Activated CD4-positive, alpha-beta T cell treated with anti-CD3 and anti-CD28 coated beads for 48 hours (primary cell): ENCODE results near the gene IDI1.
"Not testable (repeated sequence)": the region's sequence is repeated elsewhere in the genome, so short reads cannot be mapped to it uniquely, and the experiment has no call there.

Experiments
- DNase-seq: peaks from one replicate; pipeline ENCODE4 v3.0.0-alpha.2; 2020

Gene IDI1

DNA sequence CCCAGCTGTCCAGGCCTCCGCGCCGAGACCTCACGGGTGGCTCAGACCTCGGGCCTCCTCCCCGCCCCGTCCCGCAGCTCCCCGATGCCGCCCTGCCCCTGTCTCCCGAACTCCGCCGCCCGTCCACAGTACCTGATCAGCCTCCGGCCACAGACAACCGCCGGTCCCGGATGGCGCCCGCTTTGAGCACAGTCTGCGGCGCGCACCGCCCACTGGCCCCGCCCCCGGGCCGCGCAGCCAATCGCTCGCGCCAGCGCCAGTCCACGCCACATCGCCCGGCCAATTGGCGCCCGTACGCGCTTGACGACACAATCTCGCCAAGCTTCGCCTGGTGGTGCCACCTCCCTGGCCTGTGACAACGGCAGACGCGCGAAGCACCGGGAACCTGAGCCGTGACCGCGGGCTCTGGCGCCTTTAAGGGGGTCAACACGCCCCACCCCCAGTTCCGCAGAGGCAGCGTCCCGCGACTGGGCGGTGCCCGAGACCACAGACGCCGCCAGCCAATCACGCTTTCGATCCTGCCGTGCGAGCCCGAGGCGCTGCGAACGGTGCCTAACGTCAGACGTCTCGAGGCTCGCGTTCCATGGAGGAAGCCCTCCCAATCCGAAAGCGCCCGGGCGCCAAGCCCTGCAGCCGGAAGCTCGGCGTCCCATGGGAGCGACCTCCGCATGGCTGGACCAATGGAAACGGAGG, at the start of gene IDI1:
Gene IDI1 (minus strand): TSS at position 388 of the 693 bp plus-strand sequence. CDS start 116 bp downstream, at position 272.
- peak; percentile 97 for DNase-seq

DNA sequence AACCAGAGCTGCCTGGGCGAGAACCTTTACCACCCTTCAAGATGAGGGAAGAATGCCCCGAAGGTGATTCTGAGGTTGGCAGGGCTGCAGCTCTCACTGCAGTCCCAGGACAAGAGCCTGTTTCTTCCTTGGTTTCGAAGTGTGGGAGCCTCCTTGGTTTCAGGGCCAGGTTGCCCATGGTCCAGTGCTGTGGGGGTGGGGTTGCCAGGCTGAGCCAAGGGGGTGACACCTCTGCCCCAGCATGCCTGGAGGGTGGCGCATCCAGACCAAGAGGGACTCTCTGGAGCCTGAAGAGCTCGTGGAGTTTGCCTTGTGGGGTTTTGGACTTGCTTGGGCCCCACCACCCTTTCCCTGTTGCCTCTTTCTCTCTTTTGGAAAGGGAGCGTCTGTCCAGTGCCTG, 48.5 kb upstream of the IDI1 start:
- no peak for DNase-seq

DNA sequence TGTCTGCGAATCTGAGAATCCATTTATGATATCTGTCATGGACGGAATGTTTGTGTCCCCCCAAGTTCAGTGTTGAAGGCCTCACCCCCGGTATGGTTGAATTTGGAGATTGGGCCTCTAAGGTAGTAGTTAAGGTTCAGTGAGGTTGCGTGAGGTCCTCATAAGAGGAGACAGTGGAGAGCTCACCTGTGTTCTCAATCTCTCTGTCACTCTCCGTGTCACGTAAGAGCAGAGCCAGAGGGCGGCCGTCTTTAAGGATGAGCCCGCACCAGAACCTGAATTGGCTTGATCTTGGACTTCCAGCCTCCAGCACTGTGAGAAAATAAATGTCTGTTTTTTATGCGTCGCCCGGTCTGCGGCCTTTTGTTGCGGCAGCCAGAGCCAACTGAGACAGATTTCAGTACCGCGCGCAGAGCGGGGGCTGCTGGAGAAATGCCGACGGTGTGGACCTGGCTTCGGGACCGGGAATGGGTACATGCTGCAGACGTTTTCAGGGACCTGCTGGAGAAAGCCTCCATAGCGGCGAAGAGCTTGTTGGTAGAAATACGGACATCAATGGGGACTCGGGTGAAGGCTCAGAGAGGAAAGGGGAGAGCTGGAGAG, 47.5 kb upstream of the IDI1 start:
- no peak for DNase-seq

DNA sequence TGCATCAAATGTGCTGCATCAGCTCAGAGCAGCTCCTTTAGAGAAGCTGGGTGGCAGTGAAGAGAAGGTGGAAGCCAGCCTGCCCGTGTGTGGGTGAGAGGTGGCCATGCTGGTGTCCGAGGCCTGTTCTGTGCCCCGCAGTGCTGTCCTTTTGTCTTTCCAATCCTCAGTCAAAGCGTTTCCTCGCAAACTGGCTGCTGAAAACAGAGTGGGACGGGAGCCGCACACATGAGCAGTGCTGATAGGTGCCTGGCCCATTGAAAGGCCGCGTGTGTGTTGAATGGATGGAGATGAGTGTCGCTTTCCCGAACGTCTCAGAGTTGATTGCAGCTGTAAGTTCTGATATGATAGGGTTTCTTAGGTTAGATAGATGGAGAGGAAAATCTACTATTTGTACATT, 46.6 kb upstream of the IDI1 start:
- no peak for DNase-seq

DNA sequence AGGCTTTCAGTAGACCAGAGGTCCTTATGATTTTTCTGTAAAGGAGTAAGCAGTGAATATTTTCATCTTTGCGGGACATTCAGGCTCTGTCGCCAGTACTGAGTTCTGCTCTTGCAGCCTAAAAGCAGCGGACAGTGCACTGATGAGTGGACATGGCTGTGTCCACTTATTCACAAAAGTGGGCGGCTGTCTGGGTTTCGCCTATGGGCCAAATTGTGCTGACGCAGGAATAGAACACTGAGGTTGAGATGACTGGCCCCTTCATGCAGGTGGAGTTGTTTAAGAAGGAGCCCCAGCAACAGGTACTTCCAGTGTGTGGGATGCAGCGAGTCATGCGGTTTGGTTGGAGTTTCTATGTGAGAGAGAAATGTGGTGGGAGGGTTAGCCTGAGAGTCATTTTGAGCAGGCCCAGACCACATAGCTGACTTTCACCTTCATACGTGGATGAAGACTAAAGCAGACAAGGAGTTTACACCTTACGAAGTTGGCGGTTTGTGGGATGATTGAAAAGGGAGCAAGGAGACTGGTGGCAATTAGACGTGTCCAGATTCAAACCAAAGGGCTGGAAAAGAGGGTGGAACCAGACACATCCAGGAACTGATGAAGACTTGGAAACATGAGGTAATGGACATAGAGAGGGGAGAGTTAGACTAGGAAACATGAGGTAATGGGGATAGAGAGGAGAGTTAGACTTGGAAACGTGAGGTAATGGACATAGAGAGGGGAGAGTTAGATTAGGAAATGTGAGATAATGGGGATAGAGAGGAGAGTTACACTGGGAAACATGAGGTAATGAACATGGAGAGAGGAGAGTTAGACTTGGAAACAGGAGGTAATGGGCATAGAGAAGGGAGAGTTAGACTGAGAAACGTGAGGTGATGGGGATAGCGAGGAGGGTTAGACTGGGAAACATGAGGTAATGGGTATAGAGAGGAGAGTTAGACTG, 45.5 kb upstream of the IDI1 start:
- DNase-seq, result peak; percentile 87

DNA sequence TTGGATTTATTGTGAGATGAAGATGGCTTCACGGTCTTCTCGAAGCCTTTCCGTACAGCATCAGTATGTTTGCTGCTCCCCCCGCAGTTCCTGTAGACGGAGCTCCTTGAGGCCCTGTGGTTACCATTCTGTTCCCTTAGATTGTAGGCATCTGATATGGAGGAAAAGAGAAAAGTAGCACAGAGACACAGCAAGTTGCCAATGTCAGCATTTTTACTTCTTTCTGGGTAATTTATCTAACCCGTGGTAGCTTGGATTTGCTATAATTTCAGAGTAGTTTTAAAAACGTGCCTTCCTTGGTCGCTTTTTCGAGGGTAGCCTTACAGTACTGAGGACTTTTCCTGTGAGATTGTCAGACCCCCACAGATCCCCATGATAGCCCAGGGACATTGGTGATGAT, 44.8 kb upstream of the IDI1 start:
- DNase-seq, result no peak

DNA sequence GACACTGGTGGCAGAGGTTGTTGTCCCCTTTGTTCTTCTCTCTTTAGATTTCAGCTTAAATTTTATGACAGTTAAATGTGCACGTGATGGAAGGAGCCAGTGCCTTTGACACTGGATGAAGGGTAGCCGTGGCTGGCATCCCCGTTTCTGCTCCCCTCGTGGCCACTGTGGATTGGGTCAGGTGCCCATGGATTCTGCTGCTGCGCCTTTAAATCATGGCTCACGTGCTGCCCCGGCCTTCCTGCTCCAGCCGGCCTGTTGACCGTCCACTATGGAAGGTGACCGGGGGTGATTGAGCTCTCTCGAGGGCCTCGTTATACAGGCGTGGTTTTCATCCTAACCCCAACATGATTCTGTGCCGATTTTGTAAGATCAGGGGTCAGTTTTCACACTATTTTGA, 41.8 kb upstream of the IDI1 start:
- DNase-seq, result no peak

DNA sequence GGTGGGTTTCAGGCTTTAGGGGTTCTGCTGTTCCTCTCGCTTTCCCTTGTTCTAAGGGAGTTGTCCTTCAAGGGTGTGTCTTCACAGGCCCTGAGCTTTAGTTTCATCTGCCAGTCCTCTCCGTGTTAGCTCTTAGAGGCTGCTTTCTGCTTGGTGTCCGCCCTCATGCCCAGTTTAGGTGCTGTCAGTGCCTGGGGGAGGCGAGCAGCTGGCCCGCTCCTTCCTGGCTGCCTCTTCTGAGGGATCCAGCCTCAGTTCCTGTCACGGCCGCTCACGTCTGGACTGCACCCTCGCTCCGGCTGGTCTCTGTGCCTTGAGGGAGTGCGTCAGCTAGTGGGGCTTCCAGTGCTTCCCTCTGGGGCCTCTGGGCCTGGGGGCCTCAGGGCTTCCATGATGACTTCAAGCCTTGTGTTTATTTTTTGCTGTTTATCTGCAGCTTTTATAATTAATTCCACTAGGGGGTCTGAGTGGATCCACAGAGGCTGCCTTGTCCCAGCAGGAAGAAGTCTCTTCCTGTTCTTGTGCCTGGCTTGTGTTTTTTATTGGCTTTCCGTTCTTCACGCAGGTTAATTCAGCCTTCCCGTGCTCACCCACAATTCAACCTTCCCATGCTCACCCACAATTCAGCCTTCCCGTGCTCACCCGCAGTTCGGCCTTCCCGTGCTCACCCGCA, 40.2 kb upstream of the IDI1 start:
- DNase-seq, result no peak

DNA sequence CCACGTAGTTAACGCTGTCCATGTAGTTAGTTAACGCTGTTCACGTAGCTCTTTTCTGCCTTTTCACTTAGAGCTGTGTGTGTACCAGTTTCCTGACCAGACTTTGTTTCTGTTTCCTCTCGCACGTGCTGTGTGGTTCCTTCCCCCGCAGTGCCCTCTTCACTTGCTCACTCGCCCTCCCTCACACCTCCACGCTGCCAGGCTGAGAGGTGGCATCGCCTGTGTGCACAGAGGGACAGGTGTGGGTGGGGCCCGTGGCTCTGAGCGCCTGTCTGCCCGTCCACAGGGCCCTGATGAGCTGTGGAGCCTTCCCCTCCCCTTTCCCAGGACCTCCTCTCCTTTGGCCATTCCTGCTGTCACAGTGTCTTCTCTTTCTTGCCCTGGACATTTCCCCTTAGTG, 37.9 kb upstream of the IDI1 start:
- DNase-seq, result no peak

DNA sequence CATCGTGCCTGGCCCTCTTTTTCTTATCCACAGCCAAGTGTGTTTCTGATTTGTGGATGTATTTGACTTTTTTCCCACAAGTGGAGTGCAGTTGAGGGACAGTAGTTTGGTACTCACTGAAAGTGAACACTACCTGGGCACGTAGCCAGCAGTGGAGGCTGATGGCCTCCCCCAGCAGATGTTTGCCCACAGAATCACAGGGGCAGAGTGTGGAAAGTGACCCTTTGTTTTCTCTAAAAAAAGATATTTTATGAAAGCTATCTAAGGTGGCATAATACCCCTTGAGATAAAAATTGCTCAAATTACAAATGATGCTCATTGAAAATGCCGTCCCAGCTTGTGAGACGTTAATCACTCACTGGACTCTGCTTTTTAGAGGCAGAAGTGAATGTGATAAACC, 36.3 kb upstream of the IDI1 start:
- no peak for DNase-seq

DNA sequence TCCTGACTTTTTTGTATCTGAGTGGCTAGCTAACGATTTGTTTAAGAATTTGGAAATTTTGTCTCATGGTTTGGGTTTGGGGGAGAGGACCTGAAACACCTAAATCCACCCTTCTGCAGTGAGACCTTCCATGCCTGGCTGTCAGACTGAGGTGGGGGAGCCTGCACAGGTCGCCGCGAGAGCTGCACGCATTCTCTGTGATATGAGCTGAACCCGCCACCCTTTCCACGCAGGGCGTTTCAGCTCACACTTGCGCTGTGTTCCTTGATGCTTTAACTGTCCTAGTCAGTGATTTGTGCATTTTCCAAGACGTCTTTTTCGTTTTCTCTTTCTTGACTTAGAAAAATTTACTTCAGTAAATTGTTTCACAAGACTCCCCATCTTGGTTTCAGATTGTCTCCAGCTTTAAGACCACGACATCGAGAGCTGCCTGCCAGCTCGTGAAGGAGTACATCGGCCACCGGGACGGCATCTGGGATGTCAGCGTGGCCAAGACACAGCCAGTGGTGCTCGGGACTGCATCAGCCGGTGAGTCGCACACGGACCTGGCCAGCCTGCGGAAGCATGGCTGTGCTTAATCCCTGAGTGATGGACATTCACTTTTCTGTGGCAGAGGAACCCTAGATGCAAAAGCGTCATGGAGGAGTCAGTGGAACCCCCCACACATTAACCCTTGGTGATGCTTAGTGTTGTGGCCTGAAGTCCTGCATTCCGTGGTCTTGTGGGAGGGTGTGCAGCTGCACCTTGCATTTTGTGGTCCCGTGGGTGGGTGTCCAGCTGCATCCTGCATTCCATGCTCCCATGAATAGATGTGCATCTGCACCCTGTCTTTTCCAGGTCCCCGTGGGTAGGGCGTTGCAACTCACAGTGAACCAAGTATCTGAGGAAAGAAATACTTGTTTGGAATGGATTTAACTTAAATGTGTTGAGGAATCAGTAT, 35.4 kb upstream of the IDI1 start:
- DNase-seq, result no peak

DNA sequence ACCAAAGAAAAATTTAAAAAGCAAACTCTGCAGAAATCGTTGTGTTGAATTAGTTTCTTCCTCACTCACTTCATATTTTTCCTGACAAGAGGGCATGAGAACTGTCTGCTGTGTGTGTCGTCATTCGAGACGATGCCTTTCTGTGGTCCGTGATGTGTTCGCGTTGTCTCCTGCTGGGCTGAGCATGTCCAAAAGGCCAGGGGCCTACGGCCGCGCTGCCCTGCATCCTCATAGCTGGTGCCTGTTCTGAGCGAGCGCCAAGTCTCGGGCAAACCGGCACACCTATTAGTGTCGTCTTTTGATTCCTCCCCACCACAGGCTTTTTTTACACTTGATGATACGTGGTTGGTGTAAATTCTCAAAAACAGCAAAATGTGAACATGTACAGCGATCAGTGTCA, 34.7 kb upstream of the IDI1 start:
- no peak for DNase-seq

DNA sequence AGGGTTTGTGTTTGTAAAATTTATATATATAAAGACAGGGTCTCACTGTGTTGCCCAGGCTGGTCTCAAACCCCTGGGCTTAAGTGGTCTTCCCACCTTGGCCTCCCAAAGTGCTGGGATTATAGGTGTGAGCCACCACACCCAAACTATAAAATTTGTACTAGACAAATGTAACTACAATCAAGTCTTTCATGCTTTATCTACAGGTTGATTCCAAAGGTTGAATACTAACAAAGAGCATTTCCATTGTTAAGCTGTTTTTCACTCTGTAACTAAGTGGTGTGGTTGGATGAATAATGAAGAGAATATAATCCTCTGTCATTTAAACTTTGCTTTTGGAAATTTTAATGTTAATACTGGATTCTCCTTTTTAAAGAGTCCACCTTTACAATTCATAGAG, 29.7 kb upstream of the IDI1 start:
- no peak for DNase-seq

DNA sequence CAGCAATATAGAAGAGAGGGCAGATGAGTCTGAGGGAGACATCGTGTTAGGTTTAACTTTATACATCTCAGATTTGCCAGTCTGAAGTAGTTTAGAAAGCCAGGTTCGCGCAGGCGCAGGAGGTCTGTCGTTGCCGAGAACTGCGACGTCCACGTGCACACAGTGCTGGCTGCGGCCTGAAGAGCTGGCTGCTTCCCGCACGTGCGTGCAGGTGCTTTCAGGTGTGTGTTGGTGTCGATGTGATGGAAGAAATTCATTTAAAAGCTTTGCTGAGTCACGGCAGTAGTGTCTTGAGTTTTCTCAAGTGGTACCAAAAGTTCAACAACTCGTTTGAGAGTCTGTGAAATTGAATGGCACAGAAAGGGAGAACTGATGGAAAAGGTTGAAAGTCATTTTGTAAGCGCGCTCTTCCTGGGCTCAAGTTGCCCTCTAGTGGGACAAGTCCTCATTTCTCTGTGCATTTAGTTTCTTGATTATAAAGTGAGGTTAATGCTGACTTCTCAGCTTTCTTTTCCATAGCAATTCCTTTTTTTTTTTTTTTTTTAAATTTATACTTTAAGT, 25.9 kb upstream of the IDI1 start:
- no peak for DNase-seq

DNA sequence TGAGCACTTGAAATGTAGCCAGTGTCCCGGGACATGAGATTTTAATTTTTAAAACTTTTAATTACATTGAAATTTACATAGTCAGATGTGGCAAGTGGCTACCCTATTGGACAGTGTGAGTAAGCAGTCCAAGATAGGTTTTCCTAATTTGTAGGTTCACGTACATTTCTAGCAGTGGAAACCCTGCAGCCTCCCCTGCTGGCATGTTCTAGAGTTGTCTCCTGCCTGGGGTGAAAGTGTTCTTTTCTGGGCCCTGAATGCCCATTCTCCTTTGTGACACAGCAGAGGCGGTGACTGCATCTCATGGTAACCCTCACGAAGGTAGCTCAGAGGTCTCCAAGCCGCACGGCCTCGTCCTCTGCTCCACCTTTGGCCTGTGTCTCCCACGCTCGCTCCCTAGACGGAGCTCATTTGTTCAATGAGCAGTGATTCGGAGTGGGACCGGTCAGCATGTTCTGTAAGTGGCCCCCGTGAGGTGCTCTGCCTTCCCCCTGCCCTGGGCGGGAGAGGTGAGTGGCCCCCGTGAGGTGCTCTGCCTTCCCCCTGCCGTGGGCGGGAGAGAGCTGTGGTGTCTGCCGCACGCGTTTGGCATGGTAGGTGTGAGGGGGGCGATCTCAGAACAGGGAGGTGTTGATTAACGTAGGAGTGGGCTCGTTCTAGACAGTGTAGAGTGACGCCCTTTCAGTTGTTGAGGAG, 25.3 kb upstream of the IDI1 start:
- no peak for DNase-seq

DNA sequence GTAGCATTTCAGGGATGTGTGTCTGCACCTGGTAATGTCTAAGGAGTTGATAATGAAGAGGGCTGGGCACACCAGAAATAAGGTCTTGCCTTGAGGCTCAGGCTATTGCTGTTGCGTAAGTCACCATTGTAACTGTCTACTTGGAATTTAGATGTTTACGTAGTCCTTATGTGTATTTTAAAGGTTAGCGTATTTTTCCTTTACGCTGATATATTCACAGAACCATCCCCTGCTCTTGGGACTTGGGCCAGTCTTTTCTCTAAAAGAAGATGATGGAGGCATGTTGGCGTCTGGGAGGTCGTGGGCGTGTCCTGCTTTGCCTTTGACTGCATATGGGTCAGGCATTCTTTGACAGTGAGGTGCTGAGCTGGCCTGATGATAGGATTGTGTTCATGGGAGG, 22.0 kb upstream of the IDI1 start:
- no peak for DNase-seq

DNA sequence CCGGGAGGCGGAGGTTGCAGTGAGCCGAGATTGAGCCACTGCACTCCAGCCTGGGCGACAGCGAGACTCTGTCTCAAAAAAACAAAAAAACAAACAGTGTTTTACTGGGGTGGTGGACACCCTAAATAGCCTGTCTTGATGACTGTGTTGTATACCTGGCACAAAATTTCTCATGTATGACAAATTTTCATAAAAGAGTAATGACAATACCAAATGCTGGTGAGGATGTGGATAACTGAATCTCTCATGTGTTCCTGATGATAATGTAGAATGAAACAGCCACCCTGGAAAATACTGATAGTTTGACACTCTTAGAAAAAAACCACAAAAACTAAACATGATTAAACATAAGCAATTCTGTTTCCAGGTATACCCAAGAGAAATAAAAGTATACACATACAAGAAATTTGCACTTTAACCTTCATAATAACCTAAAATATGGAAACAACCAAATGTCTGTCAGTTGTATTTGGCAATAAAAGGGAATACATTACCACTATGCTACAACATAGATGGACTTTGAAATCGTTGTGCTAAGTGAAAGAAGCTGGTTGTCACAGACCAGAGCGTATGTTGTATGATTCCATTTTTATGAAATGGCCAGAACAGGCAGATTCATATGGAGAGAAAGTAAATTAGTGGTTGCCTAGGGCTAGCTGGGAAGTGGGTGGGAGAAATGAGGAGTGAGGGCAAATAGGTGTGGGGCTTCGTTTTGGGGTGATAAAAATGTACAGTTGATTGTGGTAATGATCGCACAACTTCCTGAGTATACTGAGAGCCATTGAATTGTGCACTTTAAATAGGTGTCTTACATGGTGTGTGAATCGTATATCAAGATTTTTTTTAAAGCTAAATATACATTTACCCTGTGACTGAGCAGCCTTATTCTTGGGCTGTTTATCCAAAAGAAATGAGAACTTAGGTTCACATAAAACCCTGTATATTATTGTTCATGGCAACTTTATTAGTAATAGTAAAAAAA, 19.8 kb upstream of the IDI1 start:
- no peak for DNase-seq

DNA sequence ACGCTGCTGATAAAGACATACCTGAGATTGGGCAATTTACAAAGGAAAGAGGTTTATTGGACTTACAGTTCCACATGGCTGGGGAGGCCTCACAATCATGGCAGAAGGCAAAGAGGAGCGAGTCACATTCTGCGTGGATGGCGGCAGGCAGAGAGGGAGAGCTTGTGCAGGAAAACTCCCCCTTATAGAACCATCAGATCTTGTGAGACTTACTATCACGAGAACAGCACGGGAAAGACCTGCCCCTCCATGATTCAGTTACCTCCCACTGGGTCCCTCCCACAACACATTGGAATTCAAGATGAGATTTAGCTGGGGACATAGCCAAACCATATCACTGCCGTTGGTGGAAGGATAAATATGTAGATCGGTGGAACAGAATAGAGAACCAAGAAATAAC, 17.8 kb upstream of the IDI1 start:
- DNase-seq, result not testable (repeated sequence)

DNA sequence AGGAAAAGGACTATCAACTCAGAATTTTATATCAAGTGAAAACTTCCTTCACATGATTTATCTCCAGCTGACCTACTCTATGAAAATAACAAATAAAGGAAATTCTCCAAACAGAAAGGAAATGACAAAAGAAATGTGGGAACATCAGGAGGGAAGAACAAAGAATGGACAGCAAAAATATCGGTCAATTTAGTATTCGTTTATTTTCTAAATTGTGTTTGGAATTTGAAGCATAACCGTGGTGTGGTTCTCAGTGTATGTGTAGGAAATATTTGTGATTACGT, 16.0 kb upstream of the IDI1 start:
- DNase-seq, result no peak

DNA sequence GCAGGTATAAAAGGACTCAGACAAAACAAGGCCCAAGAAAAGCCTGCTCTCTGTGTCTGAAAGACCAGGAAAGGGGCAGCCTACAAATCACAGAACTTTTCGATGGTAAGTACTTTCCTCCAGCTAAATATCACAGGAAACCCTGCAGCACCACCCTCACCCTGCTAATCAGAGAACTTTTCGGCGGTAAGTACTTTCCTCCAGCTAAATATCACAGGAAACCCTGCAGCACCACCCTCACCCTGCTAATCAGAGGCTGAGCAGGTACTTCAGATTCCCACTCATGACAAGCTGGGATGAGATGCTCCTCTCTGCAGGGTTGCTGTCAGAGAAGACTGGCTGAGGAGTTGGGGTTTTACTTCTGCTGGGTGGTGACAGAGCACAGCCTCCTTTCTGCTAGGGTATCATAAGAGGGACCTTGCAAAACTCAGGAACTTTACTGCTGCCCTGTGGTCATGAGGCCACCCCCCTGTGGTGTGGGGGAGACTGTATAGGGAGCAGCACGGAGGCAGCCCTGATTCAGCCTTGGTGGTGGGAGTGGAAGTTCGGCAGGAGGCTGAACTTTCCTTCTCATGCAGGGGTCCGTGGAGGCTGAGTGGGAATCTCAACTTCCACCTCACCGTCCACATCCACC, 14.4 kb upstream of the IDI1 start:
- DNase-seq, result no peak
